PC-3 (cell line): ENCODE data around the gene CACNA1D. TPM values are rescaled to one million over a fixed set of nuclear protein-coding genes. Genes with fewer than 3 reads are reported as not detected.

Experiments used
- ATAC-seq: fragments of 200-7000 bp; cut with Tn5 transposase; 2 replicates; pipeline ENCODE4 v1.9.1; 2020; ENCODE audit warnings: mild to moderate bottlenecking, moderate library complexity
- BruUV-seq: library from RNA; stranded (reverse); fragments of 400-500 nt; replicated peaks from 2 replicates; lab custom pipeline; 2021; lab: Mats Ljungman, UMichigan
- CTCF ChIA-PET: fragments of 300-600 bp; sonication (Branson Sonifier 250); formaldehyde crosslinking; loops from one replicate; lab custom pipeline; 2022; ENCODE audit warnings: antibody characterized with exemption; lab: Charles Lee
- POLR2A ChIA-PET: fragments of 300-600 bp; sonication (Branson Sonifier 250); formaldehyde crosslinking; loops from one replicate; lab custom pipeline; 2022; ENCODE audit warnings: antibody characterized with exemption; ENCODE audit not compliant: unreplicated experiment; lab: Charles Lee
- DNase-seq: peaks from one replicate; pipeline ENCODE4 v3.0.0-alpha.2; 2015
- H2AFZ ChIP-seq: fragments of 300-600 bp; sonication (generic); 2 replicates; pipeline ENCODE4 v1.6.0; 2016; ENCODE audit warnings: antibody characterized with exemption, low read length
- H3F3A ChIP-seq: fragments of 300-600 bp; sonication (generic); one replicate; pipeline ENCODE4 v1.6.0; 2017; ENCODE audit warnings: antibody characterized with exemption, low read length, control low read depth, mild to moderate bottlenecking; ENCODE audit not compliant: unreplicated experiment
- H3K27ac ChIP-seq: fragments of 300-600 bp; sonication (generic); 2 replicates; pipeline ENCODE4 v1.5.1; 2016; ENCODE audit warnings: mild to moderate bottlenecking, low read length
- H3K27me3 ChIP-seq: fragments of 300-600 bp; sonication (generic); 2 replicates; pipeline ENCODE4 v1.6.1; 2016; ENCODE audit warnings: low read length, mixed read lengths
- H3K36me3 ChIP-seq: fragments of 300-600 bp; sonication (generic); 2 replicates; pipeline ENCODE4 v1.6.1; 2016; ENCODE audit warnings: low read depth, mixed run types, low read length, mixed read lengths
- H3K4me1 ChIP-seq: fragments of 300-600 bp; sonication (generic); 2 replicates; pipeline ENCODE4 v1.5.1; 2016; ENCODE audit warnings: low read length; ENCODE audit not compliant: insufficient read depth
- H3K4me2 ChIP-seq: fragments of 300-600 bp; sonication (generic); 2 replicates; pipeline ENCODE4 v1.6.0; 2016; ENCODE audit warnings: low read length
- H3K4me3 ChIP-seq: fragments of 300-600 bp; sonication (generic); 2 replicates; pipeline ENCODE4 v1.5.1; 2016; ENCODE audit warnings: mild to moderate bottlenecking, low read length, mixed read lengths
- H3K79me2 ChIP-seq: fragments of 300-600 bp; sonication (generic); 2 replicates; pipeline ENCODE4 v1.6.1; 2017; ENCODE audit warnings: low read length, mixed read lengths
- H3K9ac ChIP-seq: fragments of 300-600 bp; sonication (generic); 2 replicates; pipeline ENCODE4 v1.6.0; 2016; ENCODE audit warnings: mild to moderate bottlenecking, low read length
- H3K9me2 ChIP-seq: fragments of 300-600 bp; sonication (generic); replicated peaks from 2 replicates; pipeline ENCODE4 v1.6.1; 2016; ENCODE audit warnings: mixed run types, low read length, mixed read lengths
- H3K9me3 ChIP-seq: fragments of 300-600 bp; sonication (generic); 2 replicates; pipeline ENCODE4 v1.6.1; 2016; ENCODE audit warnings: low read length, mixed read lengths
- H4K20me1 ChIP-seq: fragments of 300-600 bp; sonication (generic); 2 replicates; pipeline ENCODE4 v1.6.1; 2016; ENCODE audit warnings: low read length, mixed read lengths
- CTCF ChIP-seq: fragments of 300-600 bp; sonication (generic); conservative IDR thresholded peaks from 2 replicates; pipeline ENCODE4 v1.5.1; 2017; ENCODE audit warnings: antibody characterized with exemption, low read depth, mild to moderate bottlenecking, low read length
- EZH2 ChIP-seq: fragments of 300-600 bp; sonication (generic); IDR thresholded peaks from one replicate; pipeline ENCODE4 v1.6.1; 2017; ENCODE audit warnings: antibody characterized with exemption, mild to moderate bottlenecking, low read length; ENCODE audit not compliant: unreplicated experiment
- EZH2phosphoT487 ChIP-seq: fragments of 300-600 bp; sonication (generic); IDR thresholded peaks from 2 replicates; pipeline ENCODE4 v1.6.1; 2018; ENCODE audit warnings: mild to moderate bottlenecking, antibody characterized with exemption, low read length, borderline replicate concordance
- intact Hi-C: fragments of 100-400 bp; cut with micrococcal nuclease; formaldehyde crosslinking; loops from 2 replicates; pipeline ENCODE4 v1.9.0; 2023
- total RNA-seq: library from RNA; depleted of rRNA; stranded (reverse); fragments of >200 nt; gene quantifications from 2 replicates; pipeline ENCODE4 v1.2.3, GENCODE V29; 2014

The CACNA1D gene
- total RNA-seq, 1 experiment from 2014 or later: not detected

GRCh38 chr3:53616971-53617892 lies 122.8 kb downstream of the CACNA1D start:
- no peaks in the 10 kb centered on the region for H4K20me1 ChIP-seq
- no peak overlapping the region for H3K4me2 ChIP-seq
- H3K4me3 ChIP-seq: no peak overlapping the region
- TF ChIP-seq CTCF (no peak), EZH2phosphoT487 (no peak), EZH2 (no peak)
- ATAC-seq (no peak), DNase-seq (no peak)
- no peaks in the 10 kb centered on the region for H3K79me2 ChIP-seq
- no peaks in the 10 kb centered on the region for H3F3A ChIP-seq
- BruUV-seq: no TSS peak
- no peak overlapping the region for H3K27ac ChIP-seq
- CTCF ChIA-PET: no interaction called here
- POLR2A ChIA-PET: no interaction called here
- intact Hi-C loops: no loop called here
- H3K9me2 ChIP-seq: no peaks in the 10 kb centered on the region
- no peaks in the 10 kb centered on the region for H3K9me3 ChIP-seq
- no peaks in the 10 kb centered on the region for H3K36me3 ChIP-seq
- no peak overlapping the region for H3K9ac ChIP-seq
- H3K27me3 ChIP-seq: peaks cover 98% of the 10 kb centered on the region
- H2AFZ ChIP-seq: no peak overlapping the region
- no peaks in the 10 kb centered on the region for H3K4me1 ChIP-seq

GRCh38 chr3:53617893-53618523 lies 123.6 kb downstream of the CACNA1D start:
- Histone ChIP-seq H3K4me1 (no peaks in the 10 kb centered on the region), H3K9ac (no peak overlapping the region), H2AFZ (no peak overlapping the region), H3K4me3 (no peak overlapping the region), H3F3A (no peaks in the 10 kb centered on the region), H3K9me3 (no peaks in the 10 kb centered on the region), H3K27ac (no peak overlapping the region), H3K4me2 (no peak overlapping the region), H3K27me3 (peaks cover 100% of the 10 kb centered on the region), H3K79me2 (no peaks in the 10 kb centered on the region), H4K20me1 (no peaks in the 10 kb centered on the region), H3K9me2 (no peaks in the 10 kb centered on the region), H3K36me3 (no peaks in the 10 kb centered on the region)
- no peak for TF ChIP-seq CTCF
- no peak for TF ChIP-seq EZH2phosphoT487
- no peak for TF ChIP-seq EZH2
- ATAC-seq (no peak), DNase-seq (no peak)
- intact Hi-C loops: no loop called here
- ChIA-PET POLR2A (no interaction called here), CTCF (no interaction called here)
- BruUV-seq: no TSS peak

- Histone ChIP-seq H3F3A (no peaks in the 10 kb centered on the region), H4K20me1 (no peaks in the 10 kb centered on the region), H3K9ac (no peak overlapping the region), H3K4me2 (no peak overlapping the region), H3K27ac (no peak overlapping the region), H3K27me3 (peaks cover 100% of the 10 kb centered on the region), H3K79me2 (no peaks in the 10 kb centered on the region), H3K4me1 (no peaks in the 10 kb centered on the region), H3K4me3 (no peak overlapping the region), H3K36me3 (no peaks in the 10 kb centered on the region), H2AFZ (no peak overlapping the region), H3K9me3 (no peaks in the 10 kb centered on the region), H3K9me2 (no peaks in the 10 kb centered on the region)
- ChIA-PET CTCF (no interaction called here), POLR2A (no interaction called here)
- ATAC-seq: no peak
- intact Hi-C loops: no loop called here
- BruUV-seq: no TSS peak
- no peak for DNase-seq
- no peak for TF ChIP-seq EZH2phosphoT487
- no peak for TF ChIP-seq EZH2
- no peak for TF ChIP-seq CTCF
Observed at GRCh38 chr3:53618524-53618906, 124.1 kb downstream of the CACNA1D start.
